NCI-H2029 (cell line): ENCODE measurements around the gene KIFAP3.
"Not testable (repeated sequence)": the region's sequence is repeated elsewhere in the genome, so short reads cannot be mapped to it uniquely, and the experiment has no call there.

Source experiments
- DNase-seq: peaks from one replicate; lab custom pipeline; 2025; lab: John Stamatoyannopoulos, UW

The KIFAP3 gene

DNA sequence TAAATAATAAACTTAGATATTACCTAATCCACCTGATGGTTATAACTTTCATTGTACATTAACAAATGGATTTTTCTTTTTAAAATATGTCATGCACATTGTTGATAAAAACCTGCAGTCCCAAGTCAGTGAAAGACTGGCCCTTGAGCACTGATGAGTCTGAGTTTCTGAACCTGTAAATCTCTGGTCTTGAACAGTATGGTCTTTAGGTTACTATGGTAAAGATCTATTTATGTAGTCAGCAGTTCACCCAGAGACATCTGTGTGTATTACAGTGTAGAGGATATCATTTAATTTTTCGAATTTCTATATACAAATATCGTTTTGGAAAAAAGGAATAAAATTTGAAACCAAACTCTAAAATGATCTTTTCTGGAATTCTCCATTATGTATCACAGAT is 150.4 kb downstream of the KIFAP3 start:
- DNase-seq, result no peak

GRCh38 chr1:169921080-169921479 is 153.4 kb downstream of the KIFAP3 start:
- no peak for DNase-seq

GRCh38 chr1:169918927-169919326 is 155.6 kb downstream of the KIFAP3 start:
- no peak for DNase-seq

GRCh38 chr1:169918220-169918619 is 156.3 kb downstream of the KIFAP3 start:
- DNase-seq, result not testable (repeated sequence)

DNA sequence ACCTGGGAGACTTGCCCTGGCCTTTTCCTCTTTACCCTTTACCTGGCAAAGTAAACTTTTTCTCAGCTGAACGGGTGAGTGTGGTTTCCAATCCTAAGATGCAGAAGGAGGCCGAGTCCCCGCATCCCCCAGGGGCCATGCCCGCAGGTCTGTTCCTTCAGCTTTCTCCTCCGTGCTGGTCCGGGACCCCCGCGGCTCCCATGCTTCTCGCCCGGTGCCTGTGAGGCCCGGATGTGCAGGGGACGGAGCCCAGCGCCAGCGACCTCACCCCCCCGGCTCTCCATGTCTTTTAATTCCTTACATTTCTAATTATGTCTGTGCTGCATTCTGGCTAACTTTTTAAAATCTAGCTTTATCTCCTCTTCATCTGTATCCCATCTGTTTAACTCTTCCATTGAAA is 159.3 kb downstream of the KIFAP3 start:
- no peak for DNase-seq

DNA sequence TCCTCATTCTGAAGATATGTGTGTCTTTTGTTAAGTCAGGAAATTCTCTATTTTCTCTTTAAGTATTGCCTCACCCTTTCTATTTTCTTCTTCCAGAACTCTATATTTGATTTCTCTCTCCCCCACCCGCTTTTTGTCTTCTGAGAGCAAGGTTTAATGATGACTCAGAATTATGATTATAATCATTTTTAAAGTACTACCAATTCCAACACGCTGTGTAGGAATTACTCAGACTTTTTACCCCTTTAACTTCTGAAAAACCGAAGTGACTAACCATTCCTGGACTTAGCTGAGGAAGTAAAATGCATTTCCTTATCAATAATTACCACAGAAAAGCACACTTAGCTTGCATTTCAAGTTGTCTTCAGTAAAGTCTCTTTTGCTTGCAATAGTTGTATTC is 160.0 kb downstream of the KIFAP3 start:
- DNase-seq, result no peak

- no peak for DNase-seq
Observed at GRCh38 chr1:169909499-169909898, 165.0 kb downstream of the KIFAP3 start.

- DNase-seq, result no peak
Observed at GRCh38 chr1:169906938-169907337, 167.6 kb downstream of the KIFAP3 start.

DNA sequence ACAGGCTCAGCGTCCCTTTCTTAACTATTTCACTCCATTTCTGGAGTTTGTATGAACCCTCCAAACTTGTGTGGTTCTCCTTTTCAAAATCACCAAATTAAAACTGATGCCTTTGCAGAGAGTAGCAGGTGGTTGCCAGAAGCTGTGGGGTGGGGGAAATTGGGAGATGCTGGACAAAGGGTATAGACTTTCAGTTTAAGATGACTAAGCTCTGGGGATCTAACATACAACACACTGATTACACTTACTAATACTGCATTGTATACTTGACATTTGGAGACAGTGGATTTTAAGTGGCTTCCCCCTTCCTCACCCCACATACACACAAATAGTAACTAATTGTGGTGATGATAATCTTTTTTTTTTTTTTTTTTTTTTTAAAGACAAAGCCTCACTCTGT is 169.7 kb downstream of the KIFAP3 start:
- DNase-seq, result no peak

DNA sequence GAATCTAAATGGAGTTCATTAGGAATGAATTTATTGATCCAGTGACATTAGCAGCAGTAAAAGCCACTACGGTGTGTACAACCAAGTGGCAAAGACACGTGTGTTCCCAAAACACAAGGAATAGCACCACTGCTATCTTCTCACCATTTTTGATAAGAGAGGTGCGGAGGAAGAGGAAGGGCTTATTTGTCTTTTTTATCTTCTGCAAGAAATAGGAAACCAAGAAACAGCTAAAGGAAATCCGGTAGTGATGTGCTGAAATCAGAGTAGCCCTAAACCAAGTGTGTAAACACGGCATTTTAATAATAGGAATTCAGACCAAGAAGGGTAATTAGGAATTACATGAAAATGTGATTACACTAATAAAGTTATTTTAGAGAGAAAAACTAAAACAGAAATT is 171.7 kb downstream of the KIFAP3 start:
- no peak for DNase-seq

- no peak for DNase-seq
Observed at GRCh38 chr1:169901115-169901514, 173.4 kb downstream of the KIFAP3 start.

DNA sequence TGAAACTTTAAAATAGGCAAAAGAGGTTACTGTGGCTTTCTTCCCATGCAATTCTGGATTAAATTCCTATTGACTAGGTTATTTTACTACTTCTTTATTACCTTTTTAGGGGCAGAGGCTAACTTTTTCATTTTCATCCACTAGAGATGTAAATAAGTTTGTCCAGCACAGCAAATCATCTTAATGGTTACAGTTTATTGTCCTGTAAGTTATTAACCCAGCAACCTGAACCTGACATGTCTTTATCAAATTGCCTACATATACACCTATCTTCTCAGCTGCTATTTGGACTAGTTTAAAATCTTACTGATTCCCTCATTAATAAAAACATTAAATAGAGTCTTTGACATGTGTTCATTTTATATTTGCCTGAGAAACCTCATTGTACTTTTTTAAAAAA is 173.9 kb downstream of the KIFAP3 start:
- DNase-seq, result no peak

DNA sequence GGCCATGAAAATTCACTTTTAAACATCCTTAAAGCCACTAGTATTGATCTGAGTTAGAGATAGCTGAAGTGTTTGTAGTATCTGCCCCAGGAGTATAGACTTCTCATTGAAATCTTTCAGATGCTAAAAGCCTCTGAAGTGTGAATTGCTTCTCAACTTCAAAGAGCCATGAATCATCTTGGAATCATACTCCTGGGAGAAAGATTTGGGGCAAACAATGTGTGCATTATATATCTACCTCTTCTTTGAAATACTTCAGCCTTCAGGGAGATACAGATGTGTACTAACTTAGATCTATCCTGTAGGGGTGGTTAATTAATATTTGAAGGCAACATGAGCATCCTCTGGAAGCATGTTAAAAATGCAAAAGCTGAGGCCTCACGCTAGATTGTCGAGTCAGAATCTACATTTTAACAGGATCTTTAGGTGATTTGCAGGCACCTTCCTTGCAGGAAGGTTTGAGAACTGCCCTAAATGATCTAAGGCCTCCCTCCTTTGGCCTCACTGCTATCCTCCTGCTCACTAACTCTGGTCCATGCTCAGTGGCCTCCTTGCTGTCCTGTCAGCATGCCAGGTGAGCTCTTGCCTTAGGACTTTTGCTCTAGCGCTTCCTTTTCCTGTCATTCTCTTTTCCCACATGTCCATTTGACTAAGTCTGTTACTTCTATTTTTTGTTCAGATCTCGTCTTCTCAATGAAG is 174.8 kb downstream of the KIFAP3 start:
- no peak for DNase-seq

- DNase-seq, result no peak
Observed at GRCh38 chr1:169896013-169896412, 178.5 kb downstream of the KIFAP3 start.

- DNase-seq, result no peak
Observed at GRCh38 chr1:169894424-169895145, 179.9 kb downstream of the KIFAP3 start.

DNA sequence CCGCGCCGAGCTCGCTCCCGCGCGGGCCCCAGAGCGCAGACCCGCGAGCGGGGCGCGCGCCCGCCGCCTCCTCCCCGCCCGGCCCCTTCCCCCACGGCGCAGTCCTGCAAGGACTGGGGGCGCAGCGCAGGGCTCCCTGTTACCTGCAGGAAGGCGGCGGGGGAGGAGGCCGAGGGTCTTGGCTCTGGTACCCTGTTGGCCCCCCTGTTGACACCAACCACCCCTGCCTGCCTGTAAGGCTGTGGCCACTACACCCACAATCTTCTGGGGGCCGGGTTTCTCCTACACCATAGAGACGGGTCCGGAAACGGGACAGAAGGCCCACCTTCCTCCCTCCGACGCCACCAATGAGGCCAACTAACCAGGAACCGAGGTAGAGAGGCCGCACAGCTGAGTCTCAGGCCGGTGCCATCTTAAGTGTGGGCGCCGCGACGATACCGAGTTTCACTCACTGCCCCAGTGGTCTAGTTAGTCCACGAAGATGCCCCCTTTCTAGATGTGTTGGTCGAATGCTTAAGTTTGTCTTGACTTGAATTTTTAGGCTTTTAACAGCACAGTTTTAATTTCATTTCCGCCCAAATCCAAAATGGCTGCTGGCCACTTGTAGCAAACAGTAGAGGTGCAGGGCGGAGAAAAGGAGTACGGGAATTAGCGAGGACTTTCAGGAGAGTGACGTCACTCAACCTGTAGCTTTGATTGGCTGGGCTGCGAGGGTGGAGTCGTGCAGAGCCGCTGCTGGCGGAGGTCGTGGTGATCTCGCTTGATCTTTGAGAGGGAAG is 180.7 kb downstream of the KIFAP3 start, which contains the start of gene SCYL3:
TSS of gene SCYL3 (minus strand) at position 252 of the 779 bp plus-strand sequence. CDS start 5,056 bp downstream, outside the sequence.
- DNase-seq, result peak; percentile 88

- no peak for DNase-seq
Observed at GRCh38 chr1:169892927-169893644, 181.4 kb downstream of the KIFAP3 start.

DNA sequence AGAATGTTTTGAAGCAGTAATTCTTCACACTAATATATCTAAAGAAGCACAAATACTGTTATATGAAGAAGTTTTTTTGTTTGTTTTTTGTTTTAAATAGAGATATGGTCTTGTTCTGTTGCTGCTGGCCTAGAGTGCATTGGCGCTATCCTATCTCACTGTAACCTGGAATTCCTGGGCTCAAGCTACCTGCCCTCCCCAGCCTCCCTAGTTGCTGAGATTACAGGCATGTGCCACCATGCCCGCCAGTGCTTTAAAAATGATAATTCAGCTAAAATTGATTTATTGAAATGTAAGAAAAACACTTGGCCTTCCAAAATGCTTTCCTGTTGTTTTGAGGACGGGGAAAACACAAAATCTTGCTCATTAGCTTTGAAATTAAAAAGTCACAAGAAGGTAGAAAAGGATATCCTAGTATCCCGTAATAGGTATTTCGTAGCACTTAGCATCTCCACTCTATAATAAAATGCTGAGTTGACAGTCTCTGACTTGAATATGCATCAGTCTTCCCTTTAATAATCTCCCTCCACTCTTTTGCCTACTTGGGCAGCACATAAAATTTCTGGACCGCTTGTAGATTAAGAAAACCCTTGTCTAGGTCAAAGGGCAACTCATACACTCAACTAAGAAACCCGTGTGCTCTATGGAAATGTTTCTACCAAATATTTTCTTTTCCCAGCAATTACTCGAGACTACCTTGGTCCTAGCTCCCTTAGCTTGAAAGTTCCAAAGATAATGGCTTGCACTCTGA is 182.1 kb downstream of the KIFAP3 start:
- no peak for DNase-seq

- DNase-seq, result no peak
Observed at GRCh38 chr1:169891539-169891885, 183.0 kb downstream of the KIFAP3 start.

GRCh38 chr1:169890761-169891538 is 183.5 kb downstream of the KIFAP3 start:
- DNase-seq, result no peak

GRCh38 chr1:169889871-169890270 is 184.6 kb downstream of the KIFAP3 start:
- no peak for DNase-seq
